HG03457 (cell line): Measurements from ENCODE around the gene OR6C4.
"Not testable (repeated sequence)": the region's sequence is repeated elsewhere in the genome, so short reads cannot be mapped to it uniquely, and the experiment has no call there.

ENCODE experiments used
- ATAC-seq: cut with Tn5 transposase; IDR thresholded peaks from one replicate; pipeline ENCODE4 v1.9.1; 2021; ENCODE audit warnings: moderate number of reproducible peaks; ENCODE audit not compliant: unreplicated experiment

OR6C4 gene

DNA sequence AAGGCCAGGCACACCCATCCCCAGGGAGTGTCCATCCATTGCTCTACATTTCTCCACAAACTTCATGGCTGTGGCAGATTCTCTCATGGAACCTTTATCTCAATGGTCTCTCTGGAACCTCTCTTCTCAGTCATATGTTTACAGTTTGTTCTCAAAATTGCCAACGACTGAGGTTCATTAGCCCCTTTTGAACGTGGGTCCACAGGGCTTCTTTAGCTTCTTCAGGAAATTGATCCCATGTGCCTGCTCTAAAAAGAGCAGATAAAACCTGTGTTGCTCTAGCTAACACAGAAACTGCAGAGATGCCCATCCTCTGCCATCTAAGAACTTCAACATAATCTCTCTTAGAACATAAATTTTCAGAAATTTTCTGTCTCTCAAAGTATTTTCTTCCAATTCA is at the start of gene OR6C4:
Gene OR6C4 (plus strand): TSS at position 301 of the 400 bp plus-strand sequence. CDS start 1,625 bp downstream, outside the sequence.
- no peak for ATAC-seq

DNA sequence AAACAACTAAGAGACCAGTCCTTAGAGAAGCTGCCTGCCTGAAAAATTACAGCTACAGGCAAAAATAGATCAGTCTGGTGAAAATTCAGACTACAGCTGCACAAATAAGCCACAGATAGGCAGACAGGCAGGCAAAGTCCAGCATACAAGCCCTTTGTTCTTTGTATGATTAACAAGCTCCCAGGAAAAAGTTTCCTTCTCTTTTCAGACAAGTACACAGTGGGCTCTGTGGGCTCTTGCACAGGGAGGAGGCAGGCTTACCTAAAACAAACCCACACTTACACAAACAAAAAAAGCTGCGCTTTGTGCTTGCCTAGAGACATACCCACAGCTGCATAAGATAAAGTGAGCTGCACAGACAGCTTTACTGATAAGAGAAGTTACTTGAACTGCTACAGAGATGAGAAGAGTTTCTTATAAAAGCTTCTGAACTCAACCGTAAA is 49.6 kb upstream of the OR6C4 start:
- no peak for ATAC-seq

DNA sequence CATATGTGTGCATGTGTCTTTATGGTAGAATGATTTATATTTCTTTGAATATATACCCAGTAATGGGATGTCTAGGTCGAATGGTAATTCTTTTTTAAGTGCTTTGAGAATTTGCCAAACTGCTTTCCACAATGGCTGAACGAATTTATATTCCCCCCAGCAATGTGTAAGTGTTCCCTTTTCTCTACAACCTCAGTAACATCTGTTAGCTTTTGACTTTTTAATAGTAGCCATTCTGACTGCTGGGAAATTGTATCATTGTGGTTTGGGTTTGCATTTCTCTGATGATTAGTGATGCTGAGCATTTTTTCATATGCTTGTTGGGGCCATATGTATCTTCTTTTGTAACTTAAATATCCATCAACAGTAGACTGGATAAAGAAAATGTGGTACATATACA is 47.8 kb upstream of the OR6C4 start:
- ATAC-seq = no peak

DNA sequence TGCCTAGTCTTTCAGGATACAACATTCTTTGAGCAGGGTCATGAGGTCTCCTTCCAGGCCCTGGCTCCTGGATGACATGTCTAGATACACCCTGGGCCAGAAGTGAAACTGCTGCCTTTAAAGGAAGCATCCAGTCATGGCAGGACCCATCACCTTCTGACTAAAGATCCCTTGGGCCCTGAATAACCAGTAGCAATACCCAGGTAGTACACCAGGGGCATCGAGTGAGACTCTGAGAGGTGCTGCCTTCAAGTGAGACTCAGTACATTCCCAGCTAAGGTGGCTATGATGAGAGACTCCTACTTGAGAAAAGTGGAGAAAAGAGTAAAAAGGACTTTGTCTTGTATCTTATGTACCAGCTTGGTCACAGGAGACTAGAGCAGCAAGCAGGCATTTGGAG is 33.7 kb upstream of the OR6C4 start:
- ATAC-seq = no peak

DNA sequence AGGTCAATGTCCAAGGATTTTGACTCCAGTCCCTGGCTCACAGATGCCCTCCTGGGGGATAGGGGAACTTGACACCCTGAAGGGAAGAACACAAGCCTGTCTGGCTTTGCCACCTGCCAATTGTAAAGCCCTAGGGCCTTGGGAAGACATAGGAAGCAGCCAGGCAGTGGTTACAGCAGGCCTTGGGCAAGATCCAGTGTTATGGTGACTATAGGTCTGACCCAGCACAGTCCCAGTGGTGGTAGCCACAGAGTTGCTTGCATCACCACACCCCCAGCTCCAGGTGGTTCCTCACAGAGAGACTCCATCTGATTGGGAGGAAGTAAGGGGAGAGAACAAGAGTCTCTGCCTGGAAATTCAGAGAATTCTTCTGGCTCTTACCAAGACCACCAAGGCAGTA is 33.0 kb upstream of the OR6C4 start:
- no peak for ATAC-seq

DNA sequence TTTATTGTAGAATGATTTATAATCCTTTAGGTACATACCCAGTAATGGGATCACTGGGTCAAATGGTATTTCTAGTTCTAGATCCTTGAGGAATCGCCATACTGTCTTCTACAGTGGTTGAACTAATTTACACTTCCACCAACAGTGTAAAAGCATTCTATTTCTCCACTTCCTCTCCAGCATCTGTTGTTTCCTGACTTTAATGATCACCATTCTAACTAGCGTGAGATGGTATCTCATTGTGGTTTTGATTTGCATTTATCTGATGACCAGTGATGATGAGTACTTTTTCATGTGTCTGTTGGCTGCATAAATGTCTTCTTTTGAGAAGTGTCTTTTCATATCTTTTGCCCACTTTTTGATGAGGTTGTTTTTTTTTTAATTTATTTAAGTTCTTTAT is 1.2 kb upstream of the OR6C4 start:
- not testable (repeated sequence) for ATAC-seq

DNA sequence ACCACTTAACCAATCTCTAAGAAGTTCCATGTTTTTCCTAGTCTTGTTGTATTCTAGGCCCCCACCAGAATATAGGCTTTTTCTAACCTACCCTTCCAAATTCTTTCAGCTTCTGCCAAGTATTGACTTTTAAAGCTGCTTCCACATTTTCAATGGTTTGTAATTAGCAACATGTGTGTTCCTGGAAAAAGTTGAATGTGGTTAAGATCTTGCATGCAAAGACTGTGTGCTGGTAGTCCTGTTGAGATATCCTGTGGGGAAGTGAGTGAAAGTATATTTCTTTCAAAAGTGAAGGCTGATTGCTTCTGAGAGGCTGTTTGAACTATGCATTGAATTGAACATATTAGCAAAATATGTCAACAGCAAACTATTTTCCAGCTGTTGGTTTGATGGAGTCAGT is 646 bp upstream of the OR6C4 start:
- no peak for ATAC-seq

DNA sequence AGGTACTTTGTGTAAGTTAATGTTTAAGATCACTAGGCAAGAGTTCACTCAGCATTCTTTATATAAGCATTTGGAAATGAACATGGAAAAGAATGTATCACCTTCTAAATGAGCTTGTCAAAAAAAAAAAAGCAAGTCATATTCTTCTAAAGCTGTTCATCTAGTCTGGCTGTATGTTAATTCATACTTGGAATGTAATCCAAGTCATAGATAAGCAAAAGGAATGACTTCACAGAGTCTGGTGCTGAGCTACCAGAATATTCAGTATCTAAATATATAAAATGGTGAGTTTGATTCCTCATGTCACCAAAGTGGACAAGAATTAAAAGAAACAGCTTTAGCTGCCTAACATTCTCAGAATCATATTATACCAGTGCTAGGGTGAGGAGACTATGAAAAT is 4.9 kb downstream of the OR6C4 start:
- no peak for ATAC-seq

DNA sequence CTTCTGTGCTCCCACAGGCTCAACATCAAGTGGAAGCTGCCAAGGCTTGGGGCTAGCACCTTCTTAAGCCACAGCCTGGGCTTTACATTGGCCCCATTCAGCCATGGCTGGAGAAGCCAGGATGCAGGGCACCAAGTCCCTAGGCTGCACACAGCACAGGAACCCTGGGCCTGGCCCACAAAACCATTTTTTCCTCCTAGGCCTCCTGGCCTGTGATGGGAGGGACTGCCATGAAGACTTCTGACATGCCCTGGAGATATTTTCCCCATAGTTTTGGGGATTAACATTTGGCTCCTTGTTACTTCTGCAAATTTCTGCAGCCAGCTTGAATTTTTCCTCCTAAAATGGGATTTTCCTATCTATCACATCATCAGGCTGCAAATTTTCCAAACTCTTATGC is 20.7 kb downstream of the OR6C4 start:
- not testable (repeated sequence) for ATAC-seq

DNA sequence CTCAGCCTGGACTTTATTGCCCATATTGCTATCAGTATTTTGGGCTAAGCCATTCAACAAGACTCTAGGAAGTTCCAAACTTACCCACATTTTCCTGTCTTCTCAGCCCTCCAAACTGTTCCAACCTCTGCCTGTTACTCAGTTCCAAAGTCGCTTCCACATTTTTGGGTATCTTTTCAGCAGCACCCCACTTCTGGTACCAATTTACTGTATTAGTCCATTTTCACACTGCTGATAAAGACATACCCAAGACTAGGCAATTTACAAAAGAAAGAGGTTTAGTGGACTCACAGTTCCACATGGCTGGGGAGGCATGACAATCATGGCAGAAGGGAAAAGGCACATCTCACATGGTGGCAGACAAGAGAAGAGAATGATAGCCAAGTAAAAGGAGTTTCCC is 21.3 kb downstream of the OR6C4 start:
- not testable (repeated sequence) for ATAC-seq

DNA sequence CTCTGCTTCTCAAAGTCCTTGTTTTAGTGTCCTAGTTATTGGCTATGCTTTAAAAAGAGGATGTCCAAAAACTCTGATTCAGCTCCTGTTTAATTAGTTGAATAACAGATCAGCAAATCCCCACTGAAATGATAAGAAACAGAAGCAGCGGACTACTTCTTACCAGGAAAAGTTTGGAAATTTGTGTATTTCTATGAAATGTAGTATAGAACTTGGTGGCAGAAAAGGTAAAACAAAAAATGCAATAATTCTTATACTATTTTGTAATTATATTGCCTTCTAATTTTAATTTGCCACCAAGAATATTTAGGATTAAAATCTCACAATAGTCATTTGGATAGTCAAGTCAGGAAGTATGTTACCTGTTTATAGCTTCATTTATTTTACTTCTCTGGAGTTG is 22.8 kb downstream of the OR6C4 start, which contains the start of gene OR2AP1:
Gene OR2AP1 (plus strand): TSS at position 301 of the 400 bp plus-strand sequence. CDS start 1,947 bp downstream, outside the sequence.
- ATAC-seq = no peak

DNA sequence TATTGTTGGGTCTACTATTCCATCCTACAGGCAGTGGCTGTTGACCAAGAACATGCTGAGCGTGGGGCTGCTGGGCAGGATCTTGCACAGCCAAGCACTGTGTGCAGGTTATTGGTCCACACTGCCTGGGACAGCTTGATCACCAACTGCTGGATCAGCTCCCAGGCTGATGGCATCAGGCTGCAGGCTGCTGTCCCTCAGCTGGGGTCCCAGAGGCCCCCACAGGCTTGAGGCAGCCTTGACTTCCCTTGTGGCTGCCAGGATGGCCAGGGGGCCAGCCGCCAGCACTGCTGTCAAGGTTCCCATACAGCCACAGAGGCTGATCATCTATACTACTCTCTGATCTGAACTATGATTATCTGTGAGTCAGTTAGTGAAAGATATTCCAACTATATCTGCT is 32.7 kb downstream of the OR6C4 start:
- ATAC-seq = no peak

DNA sequence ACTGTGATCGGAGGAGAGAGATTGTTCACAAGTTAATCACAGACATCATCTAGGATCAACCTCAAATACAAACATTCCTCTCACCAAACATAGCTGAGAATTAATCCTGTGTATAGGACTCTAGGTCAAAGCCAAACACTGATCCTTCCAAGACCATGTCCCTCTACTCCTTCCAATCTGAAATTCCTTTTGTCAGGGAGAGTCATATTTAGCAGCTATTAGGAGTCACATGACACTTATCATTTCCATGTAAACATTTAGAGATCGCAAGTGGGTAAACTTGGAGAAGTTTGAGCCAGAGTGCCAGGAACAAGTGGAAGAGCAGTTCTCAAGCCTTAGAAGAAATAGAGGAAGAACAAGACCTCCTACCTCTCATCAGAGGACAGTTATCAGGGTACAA is 36.4 kb downstream of the OR6C4 start:
- no peak for ATAC-seq

DNA sequence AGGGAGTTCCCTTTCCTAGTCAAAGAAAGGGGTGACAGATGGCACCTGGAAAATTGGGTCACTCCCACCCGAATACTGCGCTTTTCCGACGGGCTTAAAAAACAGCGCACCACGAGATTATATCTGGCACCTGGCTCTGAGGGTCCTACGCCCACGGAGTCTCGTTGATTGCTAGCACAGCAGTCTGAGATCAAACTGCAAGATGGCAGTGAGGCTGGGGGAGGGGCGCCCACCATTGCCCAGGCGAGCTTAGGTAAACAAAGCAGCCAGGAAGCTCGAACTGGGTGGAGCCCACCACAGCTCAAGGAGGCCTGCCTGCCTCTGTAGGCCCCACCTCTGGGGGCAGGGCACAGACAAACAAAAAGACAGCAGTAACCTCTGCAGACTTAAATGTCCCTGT is 40.8 kb downstream of the OR6C4 start:
- not testable (repeated sequence) for ATAC-seq
